Neural cell (in vitro differentiated cells): Measurements from ENCODE around the gene SECISBP2L. TPM values are rescaled to one million over a fixed set of nuclear protein-coding genes. Genes with fewer than 3 reads are reported as not detected.

Experiments used
- H2AFZ ChIP-seq: fragments of 200-600, 300-800 bp; sonication (generic), shearing (Covaris generic); 2 replicates; pipeline ENCODE4 v1.6.0; 2014; ENCODE audit warnings: low read depth, mild to moderate bottlenecking, antibody characterized with exemption, low read length, moderate library complexity
- H3F3A ChIP-seq: fragments of 200-600 bp; shearing (Covaris generic); 2 replicates; pipeline ENCODE4 v1.6.1; 2016; ENCODE audit warnings: mild to moderate bottlenecking, moderate library complexity, mixed read lengths, antibody characterized with exemption, low read length; ENCODE audit not compliant: insufficient read depth, poor library complexity, severe bottlenecking
- H3K27ac ChIP-seq: fragments of 200-600, 300-800 bp; sonication (generic), shearing (Covaris generic); 2 replicates; pipeline ENCODE4 v1.5.1; 2014; ENCODE audit warnings: mild to moderate bottlenecking, low read length, moderate library complexity
- H3K27me3 ChIP-seq: fragments of 300-800, 200-600 bp; sonication (generic), shearing (Covaris generic); 2 replicates; pipeline ENCODE4 v1.6.0; 2014; ENCODE audit warnings: mild to moderate bottlenecking, low read depth, low read length, moderate library complexity; ENCODE audit not compliant: insufficient read depth
- H3K36me3 ChIP-seq: fragments of 300-800, 200-600 bp; sonication (generic), shearing (Covaris generic); 2 replicates; pipeline ENCODE4 v1.5.1; 2014; ENCODE audit warnings: mild to moderate bottlenecking, antibody characterized with exemption, low read length, moderate library complexity; ENCODE audit not compliant: insufficient read depth
- H3K4me2 ChIP-seq: fragments of 300-800, 200-600 bp; sonication (generic), shearing (Covaris generic); 2 replicates; pipeline ENCODE4 v1.6.0; 2014; ENCODE audit warnings: mild to moderate bottlenecking, low read length
- H3K4me3 ChIP-seq: fragments of 300-800, 200-600 bp; sonication (generic), shearing (Covaris generic); 2 replicates; pipeline ENCODE4 v1.5.1; 2014; ENCODE audit warnings: mild to moderate bottlenecking, low read length, moderate library complexity
- H3K79me2 ChIP-seq: fragments of 200-600 bp; shearing (Covaris generic); replicated peaks from 2 replicates; pipeline ENCODE4 v1.6.0; 2014; ENCODE audit warnings: mild to moderate bottlenecking, low read length, moderate library complexity; ENCODE audit not compliant: insufficient read depth
- H3K9ac ChIP-seq: fragments of 300-800, 200-600 bp; sonication (generic), shearing (Covaris generic); 2 replicates; pipeline ENCODE4 v1.6.1; 2016; ENCODE audit warnings: mild to moderate bottlenecking, low read length, mixed read lengths
- H3K9me2 ChIP-seq: fragments of 200-600 bp; shearing (Covaris generic); 2 replicates; pipeline ENCODE4 v1.6.1; 2016; ENCODE audit warnings: mild to moderate bottlenecking, low read length, mixed read lengths; ENCODE audit not compliant: insufficient read depth
- H3K9me3 ChIP-seq: fragments of 200-600, 300-800 bp; sonication (generic), shearing (Covaris generic); 2 replicates; pipeline ENCODE4 v1.6.1; 2016; ENCODE audit warnings: mild to moderate bottlenecking, mixed run types, low read length, moderate library complexity, mixed read lengths
- H4K20me1 ChIP-seq: fragments of 200-600 bp; shearing (Covaris generic); 2 replicates; pipeline ENCODE4 v1.6.1; 2016; ENCODE audit warnings: mild to moderate bottlenecking, mixed run types; ENCODE audit not compliant: insufficient read depth
- CTCF ChIP-seq: fragments of 450-650 bp; IDR thresholded peaks from 2 replicates; pipeline ENCODE4 v1.5.1; 2014; ENCODE audit warnings: antibody characterized with exemption, mild to moderate bottlenecking, moderate library complexity; ENCODE audit not compliant: poor library complexity, severe bottlenecking
- EP300 ChIP-seq: fragments of 450-650 bp; conservative IDR thresholded peaks from 2 replicates; pipeline ENCODE4 v1.6.1; 2014; ENCODE audit warnings: antibody characterized with exemption, mild to moderate bottlenecking, moderate library complexity; ENCODE audit not compliant: poor library complexity, severe bottlenecking
- EZH2 ChIP-seq: fragments of 200-600, 300-800 bp; shearing (Covaris generic), sonication (generic); IDR thresholded peaks from 2 replicates; pipeline ENCODE4 v1.6.1; 2014; ENCODE audit warnings: antibody characterized with exemption, low read length, borderline replicate concordance, mild to moderate bottlenecking; ENCODE audit not compliant: insufficient read depth, poor library complexity, severe bottlenecking
- MXI1 ChIP-seq: fragments of 450-650 bp; conservative IDR thresholded peaks from 2 replicates; pipeline ENCODE4 v1.6.1; 2014; ENCODE audit warnings: antibody characterized with exemption, mild to moderate bottlenecking; ENCODE audit not compliant: poor library complexity, severe bottlenecking
- POLR2AphosphoS5 ChIP-seq: IDR thresholded peaks from 2 replicates; pipeline ENCODE4 v1.6.1; 2012
- RAD21 ChIP-seq: fragments of 450-650 bp; conservative IDR thresholded peaks from 2 replicates; pipeline ENCODE4 v1.6.1; 2014; ENCODE audit warnings: antibody characterized with exemption, mild to moderate bottlenecking, moderate library complexity
- REST ChIP-seq: IDR thresholded peaks from 2 replicates; pipeline ENCODE4 v1.6.1; 2012; ENCODE audit warnings: borderline replicate concordance
- SMC3 ChIP-seq: fragments of 450-650 bp; conservative IDR thresholded peaks from 2 replicates; pipeline ENCODE4 v1.6.1; 2014; ENCODE audit warnings: antibody characterized with exemption, mild to moderate bottlenecking, moderate library complexity; ENCODE audit not compliant: poor library complexity
- TAF1 ChIP-seq: IDR thresholded peaks from 2 replicates; pipeline ENCODE4 v1.6.1; 2012; ENCODE audit warnings: low read depth
- polyA plus RNA-seq: library from polyadenylated mRNA; depleted of rRNA; stranded (reverse); fragments of >200 nt; gene quantifications from 2 replicates; pipeline ENCODE4 v1.2.3, GENCODE V29; 2014

The SECISBP2L gene
- polyA plus RNA-seq, 1 donor from 2014 or later, result 45.9 TPM

- Histone ChIP-seq H3K27me3 (no peaks in the 10 kb centered on the region), H3K9ac (no peak overlapping the region), H3K36me3 (peaks cover 24% of the 10 kb centered on the region), H4K20me1 (no peaks in the 10 kb centered on the region), H3K9me2 (no peaks in the 10 kb centered on the region), H3K4me3 (no peak overlapping the region), H2AFZ (no peak overlapping the region), H3K27ac (no peak overlapping the region), H3F3A (no peaks in the 10 kb centered on the region), H3K79me2 (no peaks in the 10 kb centered on the region), H3K4me2 (no peak overlapping the region), H3K9me3 (no peaks in the 10 kb centered on the region)
- no peak for TF ChIP-seq EP300
- no peak for TF ChIP-seq RAD21
- no peak for TF ChIP-seq SMC3
- no peak for TF ChIP-seq POLR2AphosphoS5
- no peak for TF ChIP-seq TAF1
- TF ChIP-seq EZH2, result no peak
- TF ChIP-seq CTCF, result no peak
- no peak for TF ChIP-seq REST
- TF ChIP-seq MXI1, result no peak
Measured at GRCh38 chr15:48992096-48992495, 54.1 kb downstream of the SECISBP2L start.

- H3K9ac ChIP-seq, result no peak overlapping the region
- H3K36me3 ChIP-seq, result peaks cover 21% of the 10 kb centered on the region
- no peak for TF ChIP-seq EZH2
- TF ChIP-seq CTCF, result no peak
- TF ChIP-seq REST, result no peak
- no peak for TF ChIP-seq RAD21
- no peak for TF ChIP-seq SMC3
- no peak for TF ChIP-seq EP300
- no peak for TF ChIP-seq POLR2AphosphoS5
- TF ChIP-seq TAF1, result no peak
- TF ChIP-seq MXI1, result no peak
- no peak overlapping the region for H2AFZ ChIP-seq
- no peak overlapping the region for H3K27ac ChIP-seq
- no peaks in the 10 kb centered on the region for H3K27me3 ChIP-seq
- no peak overlapping the region for H3K4me2 ChIP-seq
- H4K20me1 ChIP-seq, result no peaks in the 10 kb centered on the region
- no peaks in the 10 kb centered on the region for H3K9me2 ChIP-seq
- H3K4me3 ChIP-seq, result no peak overlapping the region
- no peaks in the 10 kb centered on the region for H3F3A ChIP-seq
- no peaks in the 10 kb centered on the region for H3K79me2 ChIP-seq
- H3K9me3 ChIP-seq, result no peaks in the 10 kb centered on the region
Measured at GRCh38 chr15:48989170-48989569, 57.1 kb downstream of the SECISBP2L start.
